ENCODE data around the gene EFEMP2. TPM values are rescaled to one million over a fixed set of nuclear protein-coding genes. Genes with fewer than 3 reads are reported as not detected.
A peak's percentile ranks its signal among the peaks of the same experiment; 100 is the strongest.

Gene EFEMP2
- total RNA-seq, 2 donors from 2014 or later = 134 to 219 TPM

GRCh38 chr11:65899356-65900124 lies 26.9 kb upstream of the EFEMP2 start:
- H3K4me1 ChIP-seq (ENCODE audit: control insufficient read depth in 1 of 2, low read depth in 2 of 2) = peaks cover 5 to 24% of the 10 kb centered on the region in 2 donors
- DNase-seq (ENCODE audit: low spot score) = no peak
- TF ChIP-seq CTCF (IDR thresholded peaks at IDR 0.05) = no peak
- H3K27me3 ChIP-seq (replicated peaks; ENCODE audit: insufficient read depth) = no peaks in the 10 kb centered on the region
- peak; percentile 42 for ATAC-seq (ENCODE audit: insufficient number of reproducible peaks, low FRiP score, low read depth)
- H3K36me3 ChIP-seq = no peaks in the 10 kb centered on the region
- peak overlapping the region; percentile 88 for H3K4me3 ChIP-seq
- H3K27ac ChIP-seq = peak overlapping the region; percentile 65 to 77
- no peaks in the 10 kb centered on the region for H3K9me3 ChIP-seq

GRCh38 chr11:65898656-65899355 lies 26.2 kb upstream of the EFEMP2 start:
- Histone ChIP-seq H3K36me3 (no peaks in the 10 kb centered on the region), H3K27ac (peak overlapping the region; percentile 65 to 77), H3K27me3 (replicated peaks; ENCODE audit: insufficient read depth) (no peaks in the 10 kb centered on the region), H3K4me3 (peak overlapping the region; percentile 88), H3K4me1 (ENCODE audit: control insufficient read depth in 1 of 2, low read depth in 2 of 2) (peaks cover 5 to 30% of the 10 kb centered on the region in 2 donors), H3K9me3 (no peaks in the 10 kb centered on the region)
- no peak for ATAC-seq (ENCODE audit: insufficient number of reproducible peaks, low FRiP score, low read depth)
- no peak for TF ChIP-seq CTCF (IDR thresholded peaks at IDR 0.05)
- DNase-seq (ENCODE audit: low spot score) = no peak

GRCh38 chr11:65897020-65897471 lies 24.4 kb upstream of the EFEMP2 start:
- Histone ChIP-seq H3K27ac (peak overlapping the region in 1 of 2 donors; percentile 48), H3K27me3 (replicated peaks; ENCODE audit: insufficient read depth) (no peaks in the 10 kb centered on the region), H3K4me3 (no peak overlapping the region), H3K4me1 (ENCODE audit: control insufficient read depth in 1 of 2, low read depth in 2 of 2) (peaks cover 16 to 48% of the 10 kb centered on the region in 2 donors), H3K9me3 (no peaks in the 10 kb centered on the region), H3K36me3 (no peaks in the 10 kb centered on the region)
- DNase-seq (ENCODE audit: low spot score) = no peak
- no peak for ATAC-seq (ENCODE audit: insufficient number of reproducible peaks, low FRiP score, low read depth)
- TF ChIP-seq CTCF (IDR thresholded peaks at IDR 0.05) = no peak

DNA sequence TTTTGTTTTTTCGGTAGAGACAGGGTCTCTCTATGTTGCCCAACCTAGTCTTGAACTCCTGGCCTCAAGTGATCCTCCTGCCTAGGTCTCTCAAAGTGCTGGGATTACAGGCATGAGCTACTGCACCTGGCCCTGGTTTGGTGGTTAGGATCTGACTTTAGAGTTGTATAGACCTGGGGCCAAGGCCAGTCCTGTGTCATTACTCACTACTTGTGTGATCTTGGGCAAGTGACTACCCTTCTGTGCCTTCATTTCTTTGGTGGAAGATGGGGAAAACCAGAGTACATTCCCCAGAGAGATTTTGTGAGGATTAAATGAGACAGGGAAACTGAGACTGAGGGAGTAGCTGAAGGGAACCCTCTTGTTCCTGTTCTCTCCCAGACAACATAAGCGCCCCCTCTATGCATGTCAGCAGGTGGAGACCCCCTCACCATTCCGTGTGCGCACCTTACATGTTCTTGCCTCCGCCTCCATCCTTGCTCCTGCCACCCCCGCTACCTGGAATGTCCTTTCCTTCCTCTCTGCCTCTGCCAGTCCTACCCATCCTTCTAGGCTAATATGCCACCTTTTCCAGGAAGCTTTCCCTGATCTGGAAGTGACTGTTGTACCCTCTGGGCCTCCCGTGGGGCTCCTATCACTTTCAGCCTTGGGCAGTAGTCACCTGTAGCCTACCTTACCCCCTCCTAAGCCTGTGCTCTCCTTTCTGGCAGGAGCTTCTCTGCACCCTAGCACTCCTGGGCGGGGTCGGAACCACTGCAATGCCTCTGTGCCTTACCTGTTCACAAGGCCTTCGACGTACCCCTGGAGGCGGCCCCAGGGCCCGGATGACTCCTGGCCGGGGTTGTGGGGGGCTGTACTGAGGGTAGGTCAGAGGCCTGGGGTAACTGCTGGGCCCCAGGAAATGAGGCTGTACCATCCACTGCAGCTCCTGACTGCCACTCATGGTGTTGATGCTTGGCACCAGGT lies 23.7 kb upstream of the EFEMP2 start:
- Histone ChIP-seq H3K36me3 (no peaks in the 10 kb centered on the region), H3K27me3 (replicated peaks; ENCODE audit: insufficient read depth) (no peaks in the 10 kb centered on the region), H3K9me3 (no peaks in the 10 kb centered on the region), H3K27ac (peak overlapping the region in 1 of 2 donors; percentile 48), H3K4me1 (ENCODE audit: control insufficient read depth in 1 of 2, low read depth in 2 of 2) (peaks cover 19 to 55% of the 10 kb centered on the region in 2 donors), H3K4me3 (no peak overlapping the region)
- ATAC-seq (ENCODE audit: insufficient number of reproducible peaks, low FRiP score, low read depth) (no peak), DNase-seq (ENCODE audit: low spot score) (no peak)
- TF ChIP-seq CTCF (IDR thresholded peaks at IDR 0.05) = no peak

All from thoracic aorta (tissue), 2 donors.